DOHH2 (cell line): ENCODE results near the gene PCP4.

Source experiments
- H3F3A ChIP-seq: fragments of 200-600 bp; sonication (generic), shearing (Covaris generic); 2 replicates; pipeline ENCODE4 v1.6.0; 2016; ENCODE audit warnings: antibody characterized with exemption, mild to moderate bottlenecking; ENCODE audit not compliant: control insufficient read depth, insufficient read depth
- H3K27ac ChIP-seq: fragments of 200-600 bp; sonication (generic); 2 replicates; pipeline ENCODE4 v1.5.1; 2014; ENCODE audit warnings: low read depth, mild to moderate bottlenecking, low read length, moderate library complexity
- H3K27me3 ChIP-seq: fragments of 200-600 bp; sonication (generic); 2 replicates; pipeline ENCODE4 v1.6.1; 2014; ENCODE audit warnings: mild to moderate bottlenecking, low read length, mixed read lengths; ENCODE audit not compliant: control insufficient read depth
- H3K36me3 ChIP-seq: fragments of 200-600 bp; sonication (generic); 2 replicates; pipeline ENCODE4 v1.6.1; 2014; ENCODE audit warnings: mild to moderate bottlenecking, low read length, moderate library complexity, mixed read lengths; ENCODE audit not compliant: control insufficient read depth
- H3K4me1 ChIP-seq: fragments of 200-600 bp; sonication (generic); 2 replicates; pipeline ENCODE4 v1.6.1; 2014; ENCODE audit warnings: mild to moderate bottlenecking, low read length, mixed read lengths; ENCODE audit not compliant: control insufficient read depth
- H3K4me2 ChIP-seq: fragments of 200-600 bp; sonication (generic); 2 replicates; pipeline ENCODE4 v1.6.0; 2014; ENCODE audit warnings: mild to moderate bottlenecking, low read length, moderate library complexity
- H3K4me3 ChIP-seq: fragments of 200-600 bp; sonication (generic); 2 replicates; pipeline ENCODE4 v1.5.1; 2014; ENCODE audit warnings: mild to moderate bottlenecking, low read length, mixed read lengths
- H3K79me2 ChIP-seq: fragments of 200-600 bp; sonication (generic); 2 replicates; pipeline ENCODE4 v1.6.1; 2014; ENCODE audit warnings: mild to moderate bottlenecking, low read length, mixed read lengths; ENCODE audit not compliant: control insufficient read depth
- H3K9me2 ChIP-seq: fragments of 200-600 bp; sonication (generic); replicated peaks from 2 replicates; pipeline ENCODE4 v1.6.1; 2014; ENCODE audit warnings: mild to moderate bottlenecking, low read length, mixed read lengths; ENCODE audit not compliant: control insufficient read depth
- H3K9me3 ChIP-seq: fragments of 200-600 bp; sonication (generic); 2 replicates; pipeline ENCODE4 v1.6.1; 2014; ENCODE audit warnings: antibody characterized with exemption, low read length, mixed read lengths; ENCODE audit not compliant: control insufficient read depth, insufficient read depth
- H4K20me1 ChIP-seq: fragments of 200-600 bp; sonication (generic); 2 replicates; pipeline ENCODE4 v1.6.0; 2014; ENCODE audit warnings: low read depth, mild to moderate bottlenecking, antibody characterized with exemption, low read length, moderate library complexity; ENCODE audit not compliant: control insufficient read depth, insufficient read depth
- CTCF ChIP-seq: fragments of 200-600 bp; sonication (generic); IDR thresholded peaks from one replicate; pipeline ENCODE4 v1.5.1; 2014; ENCODE audit warnings: antibody characterized with exemption, mild to moderate bottlenecking, low read depth, low read length; ENCODE audit not compliant: poor library complexity, severe bottlenecking
- EZH2phosphoT487 ChIP-seq: fragments of 200-600 bp; sonication (generic); IDR thresholded peaks from 2 replicates; pipeline ENCODE4 v1.6.1; 2017; ENCODE audit warnings: borderline replicate concordance, mild to moderate bottlenecking, antibody characterized with exemption, low read length, moderate library complexity, mixed read lengths

Gene PCP4

GRCh38 chr21:39908265-39908923 is 41.2 kb downstream of the PCP4 start:
- peaks cover 8% of the 10 kb centered on the region; the same call in 1 of the 2 replicates for H3K4me1 ChIP-seq
- TF ChIP-seq CTCF (no peak), EZH2phosphoT487 (no peak)

GRCh38 chr21:39911286-39912199 is 44.3 kb downstream of the PCP4 start:
- peaks cover 8% of the 10 kb centered on the region; the same call in 1 of the 2 replicates for H3K4me1 ChIP-seq
- H3K4me2 ChIP-seq, result no peak overlapping the region
- H3K27ac ChIP-seq, result no peak overlapping the region
- no peak overlapping the region for H3K4me3 ChIP-seq
- H3K27me3 ChIP-seq, result peaks cover 3% of the 10 kb centered on the region; the same call in 1 of the 2 replicates
- H3K9me3 ChIP-seq, result no peaks in the 10 kb centered on the region
- H3K9me2 ChIP-seq, result no peaks in the 10 kb centered on the region
- H3K79me2 ChIP-seq, result no peaks in the 10 kb centered on the region
- TF ChIP-seq CTCF (no peak), EZH2phosphoT487 (no peak)
- H3F3A ChIP-seq, result no peaks in the 10 kb centered on the region
- H3K36me3 ChIP-seq, result no peaks in the 10 kb centered on the region
- no peaks in the 10 kb centered on the region for H4K20me1 ChIP-seq

More at GRCh38 chr21:39908265-39908923, 41.2 kb downstream of the PCP4 start:
- Histone ChIP-seq H3K4me2 (no peak overlapping the region), H4K20me1 (no peaks in the 10 kb centered on the region), H3K27me3 (no peaks in the 10 kb centered on the region), H3K9me2 (no peaks in the 10 kb centered on the region), H3K79me2 (no peaks in the 10 kb centered on the region), H3K27ac (no peak overlapping the region), H3K4me3 (no peak overlapping the region), H3F3A (no peaks in the 10 kb centered on the region), H3K9me3 (no peaks in the 10 kb centered on the region), H3K36me3 (no peaks in the 10 kb centered on the region)

GRCh38 chr21:39913706-39914305 is 46.6 kb downstream of the PCP4 start:
- H3K79me2 ChIP-seq, result no peaks in the 10 kb centered on the region
- H4K20me1 ChIP-seq, result no peaks in the 10 kb centered on the region
- H3K27me3 ChIP-seq, result peaks cover 3% of the 10 kb centered on the region; the same call in 1 of the 2 replicates
- H3K9me3 ChIP-seq, result no peaks in the 10 kb centered on the region
- no peak for TF ChIP-seq CTCF
- TF ChIP-seq EZH2phosphoT487, result no peak
- no peak overlapping the region for H3K4me2 ChIP-seq
- H3K36me3 ChIP-seq, result no peaks in the 10 kb centered on the region
- H3K27ac ChIP-seq, result no peak overlapping the region
- H3K9me2 ChIP-seq, result no peaks in the 10 kb centered on the region
- no peak overlapping the region for H3K4me3 ChIP-seq
- H3K4me1 ChIP-seq, result peaks cover 5% of the 10 kb centered on the region; the same call in 1 of the 2 replicates
- H3F3A ChIP-seq, result no peaks in the 10 kb centered on the region
